Fibroblast of lung (primary cell): Measurements from ENCODE around the gene ANKRD13A. TPM values are rescaled to one million over a fixed set of nuclear protein-coding genes. Genes with fewer than 3 reads are reported as not detected.

ENCODE experiments used
- DNase-seq, 2 donors: peaks; one replicate each; pipeline versions ENCODE4 v3.0.0 to v3.0.0-alpha.2; 2010; ENCODE audit warnings: low read depth in 2 of 2
- H2AFZ ChIP-seq: 2 replicates; pipeline ENCODE4 v1.5.1; 2012; ENCODE audit warnings: low read length, control low read depth, inconsistent platforms
- H3K27ac ChIP-seq: 2 replicates; pipeline ENCODE4 v1.5.1; 2011; ENCODE audit warnings: low read length, control low read depth; ENCODE audit not compliant: insufficient read depth
- H3K27me3 ChIP-seq: 2 replicates; pipeline ENCODE4 v1.5.1; 2011; ENCODE audit warnings: mild to moderate bottlenecking, low read length; ENCODE audit not compliant: control insufficient read depth, insufficient read depth
- H3K36me3 ChIP-seq: 2 replicates; pipeline ENCODE4 v1.5.1; 2011; ENCODE audit warnings: low read length; ENCODE audit not compliant: control insufficient read depth, insufficient read depth
- H3K4me1 ChIP-seq: 2 replicates; pipeline ENCODE4 v1.5.1; 2011; ENCODE audit warnings: low read length; ENCODE audit not compliant: control insufficient read depth, insufficient read depth; ENCODE audit errors: extremely low read depth
- H3K4me2 ChIP-seq: 2 replicates; pipeline ENCODE4 v1.5.1; 2011; ENCODE audit warnings: low read length, control low read depth; ENCODE audit not compliant: insufficient read depth; ENCODE audit errors: extremely low read depth
- H3K4me3 ChIP-seq, 4 experiments: fragments of 200-600 bp in 1 of 4; sonication (generic) in 1 of 4; replicated peaks in 1 of 4; 2 replicates each; pipeline ENCODE4 v1.5.1; 2011 to 2016; ENCODE audit warnings: low read length in 4 of 4, low read depth in 3 of 4, mild to moderate bottlenecking in 3 of 4, control low read depth in 2 of 4, inconsistent platforms in 1 of 4, mixed read lengths in 1 of 4; ENCODE audit not compliant: insufficient read depth in 1 of 4; ENCODE audit errors: control extremely low read depth in 1 of 4
- H3K79me2 ChIP-seq: 2 replicates; pipeline ENCODE4 v1.5.1; 2012; ENCODE audit warnings: mild to moderate bottlenecking, low read length, inconsistent platforms; ENCODE audit not compliant: control insufficient read depth, insufficient read depth
- H3K9ac ChIP-seq: 2 replicates; pipeline ENCODE4 v1.5.1; 2011; ENCODE audit warnings: mild to moderate bottlenecking, low read length, control low read depth; ENCODE audit not compliant: insufficient read depth
- H3K9me3 ChIP-seq: 2 replicates; pipeline ENCODE4 v1.5.1; 2012; ENCODE audit warnings: low read depth, low read length; ENCODE audit not compliant: control insufficient read depth, insufficient read depth
- H4K20me1 ChIP-seq: 2 replicates; pipeline ENCODE4 v1.5.1; 2011; ENCODE audit warnings: low read length; ENCODE audit not compliant: control insufficient read depth, insufficient read depth; ENCODE audit errors: extremely low read depth
- CTCF ChIP-seq, 2 donors: IDR thresholded peaks in 1 of 2; conservative IDR thresholded peaks in 1 of 2; 1 replicate in 1 of 2; 2 replicates in 1 of 2; pipeline ENCODE4 v1.5.1; 2011 to 2012; ENCODE audit warnings: low read length in 2 of 2, control low read depth in 1 of 2, inconsistent platforms in 1 of 2, low read depth in 1 of 2, mild to moderate bottlenecking in 1 of 2
- EZH2 ChIP-seq: IDR thresholded peaks from 2 replicates; pipeline ENCODE4 v1.5.1; 2012; ENCODE audit warnings: low read length, control low read depth, mild to moderate bottlenecking; ENCODE audit errors: missing control alignments
- polyA plus RNA-seq, 2 donors: library from polyadenylated mRNA; depleted of rRNA in 1 of 2; stranded (reverse) in 1 of 2; unstranded in 1 of 2; fragments of >200 nt; gene quantifications; 2 replicates each; pipeline ENCODE4 v1.2.1, GENCODE V29; 2011 to 2012; ENCODE audit warnings: missing spikeins in 1 of 2
- total RNA-seq: library from RNA; depleted of rRNA; stranded (reverse); fragments of >200 nt; gene quantifications from 2 replicates; pipeline ENCODE4 v1.2.1, GENCODE V29; 2014

Gene ANKRD13A
- total and polyA plus RNA-seq, 2 donors (not counting 1 experiment from before 2014, with no cell fraction given): 168 to 340 TPM

- Histone ChIP-seq H3K4me3 (no peak overlapping the region), H3K27ac (no peak overlapping the region), H3K79me2 (no peaks in the 10 kb centered on the region), H2AFZ (no peak overlapping the region), H3K9me3 (no peaks in the 10 kb centered on the region), H3K27me3 (no peaks in the 10 kb centered on the region), H3K9ac (no peak overlapping the region), H4K20me1 (no peaks in the 10 kb centered on the region), H3K4me1 (peaks cover 40% of the 10 kb centered on the region), H3K36me3 (peaks cover 7% of the 10 kb centered on the region), H3K4me2 (no peak overlapping the region)
- no peak for DNase-seq
- TF ChIP-seq CTCF (conservative IDR thresholded peaks at IDR 0.05 in 1 of 2, IDR thresholded peaks at IDR 0.05 in 1 of 2; ENCODE audit: low read depth in 1 of 2, low read length in 2 of 2): no peak
Measured at GRCh38 chr12:109953656-109954055, 45.6 kb upstream of the ANKRD13A start.

- DNase-seq: no peak
- Histone ChIP-seq H3K4me2 (no peak overlapping the region), H3K27me3 (no peaks in the 10 kb centered on the region), H3K9me3 (no peaks in the 10 kb centered on the region), H3K9ac (no peak overlapping the region), H2AFZ (no peak overlapping the region), H3K36me3 (peaks cover 8% of the 10 kb centered on the region), H3K27ac (no peak overlapping the region), H4K20me1 (no peaks in the 10 kb centered on the region), H3K4me3 (no peak overlapping the region), H3K79me2 (no peaks in the 10 kb centered on the region), H3K4me1 (peaks cover 2% of the 10 kb centered on the region)
- TF ChIP-seq CTCF (conservative IDR thresholded peaks at IDR 0.05 in 1 of 2, IDR thresholded peaks at IDR 0.05 in 1 of 2; ENCODE audit: low read depth in 1 of 2, low read length in 2 of 2) (no peak), EZH2 (no peak)
Measured at GRCh38 chr12:109958374-109958773, 40.9 kb upstream of the ANKRD13A start.

- Histone ChIP-seq H3K4me1 (peaks cover 2% of the 10 kb centered on the region), H3K9ac (no peak overlapping the region), H3K9me3 (no peaks in the 10 kb centered on the region), H3K4me3 (no peak overlapping the region), H4K20me1 (no peaks in the 10 kb centered on the region), H3K79me2 (no peaks in the 10 kb centered on the region), H3K36me3 (peaks cover 8% of the 10 kb centered on the region), H3K27ac (no peak overlapping the region), H3K27me3 (no peaks in the 10 kb centered on the region), H2AFZ (no peak overlapping the region), H3K4me2 (no peak overlapping the region)
- DNase-seq: no peak
- TF ChIP-seq CTCF (conservative IDR thresholded peaks at IDR 0.05 in 1 of 2, IDR thresholded peaks at IDR 0.05 in 1 of 2; ENCODE audit: low read depth in 1 of 2, low read length in 2 of 2): no peak
- TF ChIP-seq EZH2: no peak
Measured at GRCh38 chr12:109959411-109960093, 39.7 kb upstream of the ANKRD13A start.
